Measurements from ENCODE around the gene LPO. TPM values are rescaled to one million over a fixed set of nuclear protein-coding genes. Genes with fewer than 3 reads are reported as not detected.

Gene LPO
- not detected in 2 replicates for total RNA-seq
- not detected in 2 replicates for polyA plus RNA-seq

GRCh38 chr17:58238147-58238634 lies at the start of gene LPO:
Gene LPO (plus strand): TSS chr17:58238584. CDS start chr17:58242980, 4,396 bp downstream.
- Histone ChIP-seq H3K27me3 (peaks cover 88% of the 10 kb centered on the region), H3K4me1 (ENCODE audit: low read depth) (no peaks in the 10 kb centered on the region), H3K27ac (no peak within 1 kb of the TSS), H3K4me3 (no peak within 1 kb of the TSS), H3K9me3 (ENCODE audit: low read depth) (no peaks in the 10 kb centered on the region), H3K36me3 (no peaks in the 10 kb centered on the region)
- TF ChIP-seq CTCF (IDR thresholded peaks at IDR 0.05; ENCODE audit: low read depth, low read length) = no peak
- no peak for DNase-seq (ENCODE audit: low read depth in 1 of 2, low spot score in 1 of 2)

GRCh38 chr17:58189436-58190146 lies 48.8 kb upstream of the LPO start:
- no peaks in the 10 kb centered on the region for H3K9me3 ChIP-seq (ENCODE audit: low read depth)
- DNase-seq (ENCODE audit: low read depth in 1 of 2, low spot score in 1 of 2) = peak in 1 of 2 donors; percentile 89
- no peaks in the 10 kb centered on the region for H3K36me3 ChIP-seq
- no peak for TF ChIP-seq CTCF (IDR thresholded peaks at IDR 0.05; ENCODE audit: low read depth, low read length)
- no peak overlapping the region for H3K4me3 ChIP-seq
- no peaks in the 10 kb centered on the region for H3K4me1 ChIP-seq (ENCODE audit: low read depth)
- H3K27ac ChIP-seq = no peak overlapping the region
- H3K27me3 ChIP-seq = no peaks in the 10 kb centered on the region

- H3K36me3 ChIP-seq = no peaks in the 10 kb centered on the region
- TF ChIP-seq CTCF (IDR thresholded peaks at IDR 0.05; ENCODE audit: low read depth, low read length) = no peak
- H3K9me3 ChIP-seq (ENCODE audit: low read depth) = no peaks in the 10 kb centered on the region
- no peak for DNase-seq (ENCODE audit: low read depth in 1 of 2, low spot score in 1 of 2)
- no peak overlapping the region for H3K27ac ChIP-seq
- H3K4me1 ChIP-seq (ENCODE audit: low read depth) = no peaks in the 10 kb centered on the region
- no peaks in the 10 kb centered on the region for H3K27me3 ChIP-seq
- H3K4me3 ChIP-seq = no peak overlapping the region
Measured at GRCh38 chr17:58191241-58191896, 47.0 kb upstream of the LPO start.

- TF ChIP-seq CTCF (IDR thresholded peaks at IDR 0.05; ENCODE audit: low read depth, low read length) = no peak
- Histone ChIP-seq H3K4me3 (no peak within 1 kb of the TSS), H3K36me3 (no peaks in the 10 kb centered on the region), H3K4me1 (ENCODE audit: low read depth) (no peaks in the 10 kb centered on the region), H3K27me3 (no peaks in the 10 kb centered on the region), H3K27ac (no peak within 1 kb of the TSS), H3K9me3 (ENCODE audit: low read depth) (no peaks in the 10 kb centered on the region)
- DNase-seq (ENCODE audit: low read depth in 1 of 2, low spot score in 1 of 2) = no peak
Measured at GRCh38 chr17:58192612-58193011, 45.8 kb upstream of the LPO start, which contains the start of gene EPX. Gene EPX (plus strand): TSS chr17:58192726. CDS start chr17:58192847, 121 bp downstream.

GRCh38 chr17:58193641-58194255 lies 44.6 kb upstream of the LPO start:
- Histone ChIP-seq H3K27ac (no peak overlapping the region), H3K36me3 (no peaks in the 10 kb centered on the region), H3K9me3 (ENCODE audit: low read depth) (no peaks in the 10 kb centered on the region), H3K4me3 (no peak overlapping the region), H3K27me3 (peaks cover 7% of the 10 kb centered on the region), H3K4me1 (ENCODE audit: low read depth) (no peaks in the 10 kb centered on the region)
- DNase-seq (ENCODE audit: low read depth in 1 of 2, low spot score in 1 of 2) = no peak
- no peak for TF ChIP-seq CTCF (IDR thresholded peaks at IDR 0.05; ENCODE audit: low read depth, low read length)

Measured in cardiac muscle cell (in vitro differentiated cells and primary cell).